Mucosa of gallbladder (tissue), 1 donor: ENCODE measurements around the gene VPS37B. TPM values are rescaled to one million over a fixed set of nuclear protein-coding genes. Genes with fewer than 3 reads are reported as not detected.

Source experiments
- total RNA-seq: library from RNA; stranded (reverse); gene quantifications from one replicate; pipeline ENCODE4 v1.2.1, GENCODE V29; 2021
- donor health status: DM: no; HTN: no; CAD: no.

VPS37B gene
- total RNA-seq, 1 donor from 2014 or later: 45.8 TPM

Other genes with a start within 250 kb of the VPS37B start
- not detected for gene HCAR2, start 192.8 kb downstream of the VPS37B start, total RNA-seq
- gene HCAR3, start 179.3 kb downstream of the VPS37B start, total RNA-seq: not detected
- gene HCAR1, start 165.3 kb downstream of the VPS37B start, total RNA-seq: 0.20 TPM
- gene DENR, start 143.3 kb downstream of the VPS37B start, total RNA-seq: 38.0 TPM
- gene CCDC62, start 121.6 kb downstream of the VPS37B start, total RNA-seq: 0.32 TPM
- 115 TPM for gene HIP1R, start 60.7 kb downstream of the VPS37B start, total RNA-seq
- 11.6 TPM for gene ABCB9, start 70.3 kb upstream of the VPS37B start, total RNA-seq
- gene OGFOD2, start 79.1 kb upstream of the VPS37B start, total RNA-seq: 32.5 TPM
- gene ARL6IP4, start 84.6 kb upstream of the VPS37B start, total RNA-seq: 169 TPM